CD4-positive, alpha-beta T cell treated with Interleukin-15 for 1 hour (primary cell): ENCODE data around the gene MTRR.
A peak's percentile ranks its signal among the peaks of the same experiment; 100 is the strongest.

Experiments
- DNase-seq: peaks from one replicate; pipeline ENCODE4 v3.0.0-alpha.2; 2020

Gene MTRR

DNA sequence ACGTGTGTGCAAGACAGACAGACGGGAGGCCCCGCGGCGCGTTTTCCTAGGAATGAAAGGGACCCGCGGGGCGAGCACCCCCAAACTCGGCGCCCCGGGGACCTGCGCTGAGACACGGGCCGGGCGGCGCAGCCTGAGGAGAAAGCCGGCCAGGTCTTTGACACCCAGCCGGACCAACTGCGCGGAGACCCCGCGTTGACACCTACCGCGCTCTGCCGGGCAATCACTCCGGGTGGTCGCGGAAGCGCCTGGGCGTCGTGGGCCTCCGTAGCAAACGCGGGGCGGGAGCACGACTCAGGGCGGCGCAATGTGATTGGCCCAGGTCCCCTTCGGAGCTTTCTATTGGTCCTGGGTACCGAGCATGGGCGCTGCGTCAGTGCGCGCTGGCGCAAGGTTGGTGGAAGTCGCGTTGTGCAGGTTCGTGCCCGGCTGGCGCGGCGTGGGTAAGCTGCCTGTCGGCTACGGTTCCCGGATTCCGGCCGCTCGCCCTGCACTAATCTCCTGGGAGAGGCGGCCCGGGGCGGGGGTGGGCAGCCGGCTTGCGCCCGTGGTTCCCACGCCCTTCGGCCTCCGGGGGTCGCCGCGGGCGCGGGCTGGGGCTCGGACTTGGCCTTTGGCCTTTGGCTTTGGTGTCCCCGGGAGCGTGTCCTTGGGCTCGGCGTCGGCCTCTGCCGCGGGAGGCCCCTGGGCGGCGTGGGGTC lies at the start of gene MTRR, which contains the start of gene FASTKD3:
Gene MTRR, plus strand, starts transcription at position 376 of the 701 bp plus-strand sequence. CDS start 1,647 bp downstream, outside the sequence.
Gene FASTKD3, minus strand, starts transcription at position 259 of the 701 bp plus-strand sequence. CDS start 948 bp downstream, outside the sequence.
- peak; percentile 89 for DNase-seq

DNA sequence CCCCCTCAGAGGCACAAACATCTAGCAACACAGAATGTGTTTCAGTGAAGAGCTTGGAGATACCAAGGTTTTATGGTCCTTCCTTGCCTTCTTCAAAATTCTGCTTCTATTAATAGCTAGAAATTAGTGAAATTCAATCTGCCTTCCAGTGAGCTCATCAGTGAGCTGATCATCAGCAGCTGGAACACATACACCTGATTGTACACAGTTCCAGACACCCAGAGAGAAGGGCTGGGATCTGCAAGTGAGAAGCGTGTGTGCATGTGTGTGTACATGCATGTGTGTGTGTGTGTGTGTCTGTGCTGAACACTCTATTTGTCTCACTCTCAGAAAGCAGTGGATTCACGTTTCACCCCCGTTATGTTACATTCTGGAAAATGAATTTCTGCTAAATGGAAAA lies 46.5 kb upstream of the MTRR start:
- no peak for DNase-seq

DNA sequence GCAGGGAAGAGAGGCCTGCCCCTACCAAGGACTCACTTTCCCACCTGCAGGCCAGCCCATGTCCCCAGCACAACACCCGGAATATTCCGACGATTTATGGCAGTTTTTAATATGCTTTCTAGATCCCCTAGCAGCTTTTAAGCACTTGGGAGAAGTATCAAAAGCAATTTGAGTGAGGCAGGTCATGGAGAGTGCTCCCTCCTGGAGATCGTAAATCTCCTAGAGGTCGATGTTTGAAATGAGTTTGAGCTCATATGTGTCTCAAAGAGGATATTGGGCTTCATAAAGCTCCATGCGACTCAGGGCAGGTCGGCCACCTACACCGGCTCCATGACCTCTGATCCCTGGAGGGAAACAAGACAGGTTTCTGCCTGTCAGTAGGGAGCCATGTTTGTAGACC lies 45.4 kb upstream of the MTRR start:
- no peak for DNase-seq

DNA sequence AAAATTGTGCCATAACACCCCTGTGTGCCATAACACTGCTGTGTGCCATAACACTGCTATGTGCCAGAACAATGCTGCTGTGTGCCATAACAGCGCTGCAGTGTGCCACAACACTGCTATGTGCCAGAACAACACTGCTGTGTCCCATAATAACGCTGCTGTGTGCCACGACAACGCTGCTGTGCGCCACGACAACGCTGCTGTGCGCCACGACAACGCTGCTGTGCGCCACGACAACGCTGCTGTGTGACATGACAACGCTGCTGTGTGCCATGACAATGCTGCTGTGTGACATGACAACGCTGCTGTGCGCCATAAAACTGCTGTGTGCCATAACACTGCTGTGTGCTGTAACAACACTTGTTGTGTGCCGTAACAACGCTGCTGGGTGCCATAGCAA lies 44.0 kb upstream of the MTRR start:
- DNase-seq, result no peak

DNA sequence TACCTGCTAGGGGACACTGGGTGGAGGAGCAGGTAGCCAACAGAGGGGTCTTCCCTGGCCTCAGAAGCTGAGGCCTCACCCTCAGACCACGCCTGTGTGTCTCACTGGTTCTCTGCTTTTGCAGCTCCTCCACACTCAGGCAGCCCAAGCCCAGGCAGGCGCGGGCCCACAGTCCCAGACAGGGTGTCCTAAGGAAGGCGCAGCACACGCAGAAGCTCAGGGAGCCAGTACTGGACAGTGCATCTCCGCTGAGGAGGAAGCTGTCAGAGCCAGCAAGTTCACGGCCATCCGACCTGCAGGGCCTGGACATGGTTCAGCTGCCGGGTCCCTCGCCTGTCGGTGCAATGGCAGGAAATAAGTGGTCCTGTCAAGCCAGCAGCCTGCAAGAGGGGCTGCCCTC lies 43.3 kb upstream of the MTRR start:
- no peak for DNase-seq

DNA sequence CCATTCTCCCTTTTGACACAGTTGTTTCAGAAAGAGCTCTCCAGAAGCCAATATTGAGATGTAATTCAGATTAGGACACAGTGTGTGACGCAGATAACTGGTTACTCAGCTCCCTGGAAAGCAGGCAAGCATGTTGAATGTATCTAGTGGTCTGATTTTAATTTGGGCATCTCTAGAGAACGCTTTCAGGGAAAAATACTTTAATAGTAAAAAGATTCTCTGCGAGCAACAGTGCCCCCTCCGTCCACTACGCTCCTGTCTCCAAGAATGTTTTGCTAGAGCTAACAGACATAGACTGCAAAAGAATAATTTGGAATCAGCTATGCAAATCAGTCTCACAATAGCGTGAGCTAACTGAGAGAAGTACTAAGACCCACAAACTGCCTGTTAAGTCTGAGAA lies 41.3 kb upstream of the MTRR start:
- no peak for DNase-seq

DNA sequence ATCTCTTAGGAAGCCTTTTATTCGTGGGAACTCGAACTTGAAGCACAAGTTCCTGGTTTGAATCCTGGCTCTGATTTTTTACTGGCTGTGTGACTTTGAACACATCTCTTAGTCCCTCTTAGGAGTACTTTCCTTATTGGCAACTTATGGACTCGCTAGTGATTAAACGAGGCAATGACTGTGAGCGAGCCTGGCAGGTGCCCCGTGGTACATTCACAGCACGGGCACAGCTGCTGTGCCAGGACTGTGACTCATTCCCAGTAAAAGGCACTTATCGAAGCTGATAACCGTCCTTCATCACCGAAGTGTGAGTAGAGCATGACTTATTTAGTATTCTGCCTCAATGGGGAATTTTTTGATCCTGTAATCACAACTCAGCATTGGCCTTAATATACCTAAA lies 40.7 kb upstream of the MTRR start:
- no peak for DNase-seq

DNA sequence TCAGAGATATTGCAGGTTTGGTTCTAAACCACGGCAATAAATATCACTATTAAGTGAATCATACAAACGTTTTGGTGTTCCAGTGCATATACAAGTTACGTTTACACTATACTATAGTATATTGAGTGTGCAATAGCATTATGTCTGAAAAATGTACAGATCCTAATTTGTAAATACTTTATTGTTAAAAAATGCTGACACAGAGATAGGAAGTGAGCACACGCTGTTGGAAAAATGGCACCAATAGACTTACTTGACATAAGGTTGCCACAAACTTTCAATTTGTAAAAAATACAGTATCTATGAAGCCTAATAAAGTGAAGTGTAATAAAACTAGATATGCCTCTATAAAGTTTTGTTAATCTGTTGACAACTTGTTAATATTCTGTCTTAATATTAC lies 34.0 kb upstream of the MTRR start:
- DNase-seq, result no peak

DNA sequence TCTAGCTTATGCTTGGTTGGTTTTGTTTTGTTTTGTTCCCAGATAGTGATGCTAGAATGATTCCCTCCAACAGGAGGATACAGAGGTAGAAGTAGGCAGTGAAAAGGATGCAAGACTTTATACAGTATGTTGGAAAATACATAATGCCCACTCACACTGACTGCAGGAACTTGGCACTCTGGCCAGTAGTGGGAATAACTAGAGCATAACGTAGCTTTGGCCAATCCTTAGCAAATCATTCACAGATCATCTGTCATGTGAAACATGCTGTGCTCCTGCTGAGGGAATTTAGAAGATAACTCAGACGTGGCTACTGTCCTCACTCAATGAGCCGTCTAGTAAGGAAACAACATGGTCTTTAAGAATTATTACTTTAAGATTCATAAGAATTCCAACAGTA lies 31.5 kb upstream of the MTRR start:
- no peak for DNase-seq

DNA sequence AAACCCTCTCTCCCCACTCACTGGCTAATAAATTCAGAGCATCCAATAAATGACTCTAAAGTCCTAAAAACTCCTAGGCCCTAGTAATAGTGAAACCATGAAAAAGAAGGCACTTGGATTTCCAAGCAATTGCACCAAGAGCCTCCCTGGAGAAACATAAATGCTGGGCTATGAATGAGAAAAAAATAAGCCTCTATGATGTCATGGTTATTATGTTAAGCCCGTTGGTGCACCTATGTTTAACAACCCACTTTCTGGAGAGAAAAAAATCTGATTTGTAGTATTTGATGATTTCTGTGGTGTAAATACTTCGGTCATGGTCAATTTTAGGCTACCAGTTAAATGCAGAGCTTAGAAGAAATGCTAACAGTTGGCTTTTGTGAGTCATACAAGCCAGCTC lies 26.4 kb upstream of the MTRR start:
- no peak for DNase-seq

DNA sequence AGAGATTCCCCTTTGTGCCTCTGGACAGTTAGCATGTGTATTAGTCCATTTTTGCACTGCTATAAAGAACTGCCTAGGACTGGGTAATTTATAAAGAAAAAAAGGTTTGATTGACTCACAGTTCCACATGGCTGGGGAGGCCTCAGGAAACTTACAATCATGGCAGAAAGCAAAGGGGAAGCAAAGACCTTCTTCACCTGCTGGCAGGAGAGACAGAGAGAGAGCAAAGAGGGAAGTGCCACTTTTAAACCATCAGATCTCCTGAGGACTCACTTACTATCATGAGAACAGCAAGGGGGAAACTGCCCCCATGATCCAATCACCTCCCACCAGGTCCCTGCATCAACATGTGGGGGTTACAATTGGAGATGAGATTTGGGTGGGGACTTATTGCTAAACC lies 24.0 kb upstream of the MTRR start:
- DNase-seq, result no peak

DNA sequence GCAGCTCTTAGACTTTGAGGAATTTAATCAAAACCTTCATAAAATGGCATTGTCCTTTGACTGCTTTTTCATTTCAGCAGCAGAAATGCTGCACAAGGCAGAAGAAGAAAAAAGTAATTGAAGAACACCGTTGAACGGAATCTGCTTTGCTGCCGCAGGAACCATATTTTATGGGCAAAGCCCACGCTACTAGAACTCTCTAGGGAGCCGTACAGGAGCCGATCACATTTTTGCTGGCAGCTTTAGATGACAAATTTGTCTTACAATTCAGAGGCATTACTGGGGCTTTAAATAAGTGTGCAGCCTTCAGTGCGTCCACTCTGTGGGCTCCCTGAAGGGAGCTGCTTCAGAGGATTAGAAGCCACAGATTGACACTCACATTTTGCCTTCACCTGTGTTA lies 23.4 kb upstream of the MTRR start:
- DNase-seq, result no peak

DNA sequence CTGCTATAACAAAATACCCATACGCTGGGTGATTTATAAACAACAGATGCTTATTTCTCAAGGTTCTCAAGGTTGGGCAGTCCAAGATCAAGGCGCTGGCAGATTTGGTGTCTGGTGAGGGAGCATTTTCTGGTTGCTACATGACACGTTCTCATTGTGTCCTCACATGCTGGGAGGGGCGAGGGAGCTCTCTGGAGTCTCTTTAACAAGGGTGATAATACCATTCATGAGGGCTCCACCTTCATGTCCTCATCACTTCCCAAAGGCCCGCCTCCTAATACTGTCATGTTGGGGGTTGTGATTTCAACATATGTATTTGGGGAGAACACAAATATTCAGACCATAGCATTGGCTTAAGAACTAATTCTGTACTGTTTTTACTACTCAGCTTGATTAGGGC lies 22.6 kb upstream of the MTRR start:
- no peak for DNase-seq

DNA sequence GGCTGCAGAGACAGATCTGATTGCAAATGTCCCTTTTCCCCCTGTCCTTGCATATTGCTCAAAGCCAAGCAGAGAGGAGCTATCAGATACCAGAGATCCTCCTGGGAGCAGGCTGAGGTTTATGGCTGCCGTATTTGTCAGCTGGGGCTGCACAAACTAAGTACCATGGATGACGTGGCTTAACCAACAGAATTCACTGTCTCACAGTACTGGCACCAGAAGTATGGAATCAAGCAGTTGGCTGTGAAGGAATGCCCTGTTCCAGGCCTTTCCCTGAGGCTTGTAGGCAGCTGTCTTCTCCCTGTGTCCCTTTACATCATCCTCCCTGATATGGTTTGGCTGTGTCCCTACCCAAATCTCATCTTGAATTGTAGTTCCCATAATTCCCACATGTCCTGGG lies 20.7 kb upstream of the MTRR start:
- no peak for DNase-seq

DNA sequence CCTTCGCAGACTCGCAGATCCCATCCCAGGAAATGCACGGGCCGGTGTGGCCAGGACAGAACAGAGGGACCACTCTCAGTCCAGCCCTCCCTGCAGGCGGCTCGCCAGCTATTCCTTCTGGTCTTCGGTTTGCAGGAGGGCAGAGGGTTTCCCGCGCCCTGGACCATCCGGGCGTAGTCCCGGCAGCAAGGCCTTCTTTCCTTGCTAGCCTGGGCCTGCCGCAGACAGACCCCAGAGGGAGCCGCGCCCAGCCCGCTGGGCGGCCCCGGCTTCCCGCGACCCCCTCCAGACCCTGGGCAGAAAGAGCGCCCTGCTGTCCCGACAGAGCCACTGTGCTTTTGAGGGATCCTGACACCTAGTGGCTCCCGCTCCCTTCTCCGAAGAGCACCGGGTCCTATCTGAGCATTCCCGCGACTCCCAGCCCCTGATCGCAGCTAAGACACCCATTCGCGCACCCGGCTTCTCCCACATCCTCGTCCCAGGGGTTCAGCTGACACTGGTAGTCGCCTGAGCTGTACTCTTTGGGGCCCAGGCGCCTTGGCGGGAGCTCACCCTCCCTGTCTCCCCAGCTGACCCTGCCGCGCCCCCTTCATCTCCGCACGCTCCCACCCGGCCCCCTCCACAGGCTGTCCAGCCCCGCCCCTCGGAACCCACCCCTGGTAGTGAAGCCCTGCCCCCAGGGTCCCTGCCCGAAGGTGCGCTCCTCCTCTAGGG lies 19.1 kb upstream of the MTRR start:
- DNase-seq, result no peak

DNA sequence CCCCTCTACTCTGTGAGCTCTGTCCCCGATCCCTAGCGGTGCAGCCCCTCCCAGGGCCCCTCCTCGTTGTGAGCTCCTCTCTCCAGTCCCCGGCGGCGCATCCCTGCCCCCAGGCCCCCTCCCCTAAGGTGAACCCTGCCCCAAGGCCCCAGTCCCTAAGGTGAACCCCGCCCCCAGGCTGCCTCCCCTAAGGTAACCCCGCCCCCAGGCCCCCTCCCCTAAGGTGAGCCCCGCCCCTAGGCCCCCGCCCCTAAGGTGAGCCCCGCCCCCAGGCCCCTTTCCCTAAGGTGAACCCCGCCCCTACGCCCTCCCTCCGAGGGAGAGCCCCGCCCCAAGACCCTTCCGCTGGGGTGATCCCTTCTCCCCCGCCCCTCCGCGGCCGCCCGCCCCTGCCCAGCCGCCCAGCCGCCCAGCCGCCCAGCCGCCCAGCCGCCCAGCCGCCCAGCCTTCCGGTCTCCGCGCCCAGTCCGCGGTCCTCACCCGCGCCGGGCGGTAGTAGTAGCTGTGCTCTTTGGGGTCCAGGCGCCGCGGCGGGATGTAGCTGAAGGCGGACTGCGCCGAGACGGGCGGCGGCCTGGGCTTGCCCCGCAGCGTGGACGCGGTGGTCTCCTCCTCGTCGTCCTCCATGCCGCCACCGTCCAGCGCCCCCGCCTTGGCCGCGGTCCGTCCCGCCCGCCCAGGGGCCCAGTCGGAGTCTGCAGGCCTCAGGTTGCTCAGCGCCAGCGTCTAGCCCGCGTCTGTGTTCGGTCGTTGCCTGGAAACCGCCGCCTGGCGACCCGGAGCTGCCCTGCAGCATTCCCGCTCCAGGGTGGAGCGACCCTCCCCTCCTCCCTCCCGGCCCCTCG lies 18.3 kb upstream of the MTRR start, which contains the start of gene CFAP90:
Gene CFAP90, minus strand, starts transcription at position 739 of the 845 bp plus-strand sequence. Its CDS starts 112 bp downstream, at position 627.
- DNase-seq, result no peak

DNA sequence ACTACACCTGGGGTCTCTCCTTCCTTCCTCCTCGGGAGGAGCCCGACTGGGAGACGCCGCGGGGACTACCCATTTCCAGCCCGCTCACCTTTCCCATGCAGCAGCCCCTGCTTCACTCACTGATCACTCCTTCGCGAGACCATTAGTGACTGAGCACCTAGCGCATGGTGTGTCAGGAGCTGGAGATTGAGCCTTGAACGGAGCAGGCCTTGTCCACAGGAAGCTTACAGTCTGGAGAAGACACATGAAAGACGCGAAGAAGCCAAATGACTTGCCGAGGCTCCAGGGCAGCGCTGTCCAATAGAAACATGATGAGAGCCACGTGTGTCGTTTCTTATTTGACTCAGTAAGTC lies 17.7 kb upstream of the MTRR start:
- DNase-seq, result no peak

DNA sequence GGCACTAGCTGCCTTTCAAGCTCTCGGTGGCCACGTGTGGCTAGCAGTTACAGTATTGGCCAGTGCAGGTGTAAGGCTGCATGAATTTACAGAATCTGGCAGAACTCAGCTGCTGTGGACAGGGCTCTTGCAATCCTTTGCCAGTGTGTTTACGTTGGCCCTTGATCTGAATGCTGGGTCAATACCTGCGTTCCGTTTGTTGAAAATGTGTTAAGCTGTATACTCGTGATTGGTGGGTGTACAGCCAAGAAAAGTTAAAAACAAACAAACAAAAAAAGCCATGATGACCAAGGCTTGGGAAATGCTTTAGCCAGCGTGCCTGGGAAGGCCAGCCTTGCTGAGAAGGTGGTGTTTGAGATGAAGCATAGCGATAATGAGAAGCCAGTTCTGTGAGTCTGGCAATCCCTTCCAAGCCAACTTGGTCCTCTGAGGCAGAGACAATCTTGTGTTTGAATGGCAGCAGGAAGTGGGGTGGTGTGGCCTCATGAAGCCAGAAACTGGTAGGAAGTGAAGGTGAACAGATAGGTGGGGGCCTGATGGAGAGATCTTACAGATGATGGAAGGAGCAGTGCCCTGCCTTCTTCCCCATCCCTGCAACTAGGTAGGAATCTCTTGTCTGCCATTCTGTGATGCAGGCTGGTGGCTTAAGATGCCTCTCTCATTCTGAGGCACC lies 17.2 kb upstream of the MTRR start:
- DNase-seq, result no peak

DNA sequence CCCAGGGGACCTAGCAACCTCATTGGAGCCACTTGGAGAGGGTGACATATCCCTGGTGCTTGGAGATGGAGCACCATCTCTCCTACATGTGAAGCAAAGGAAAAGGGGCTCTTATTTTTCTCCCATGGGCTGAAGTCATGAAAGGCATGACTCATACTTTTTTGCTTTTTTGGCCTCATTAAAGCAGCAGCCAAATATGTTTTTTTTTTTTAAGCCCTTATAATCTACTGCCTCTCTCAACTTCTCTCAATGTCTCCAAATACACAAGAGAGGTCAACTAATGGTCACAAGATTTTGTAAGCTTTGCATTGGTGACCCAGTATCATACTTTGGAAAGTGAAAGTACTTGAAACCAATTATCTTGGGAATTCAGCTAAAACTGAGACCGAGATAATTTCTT lies 16.4 kb upstream of the MTRR start:
- DNase-seq, result no peak

DNA sequence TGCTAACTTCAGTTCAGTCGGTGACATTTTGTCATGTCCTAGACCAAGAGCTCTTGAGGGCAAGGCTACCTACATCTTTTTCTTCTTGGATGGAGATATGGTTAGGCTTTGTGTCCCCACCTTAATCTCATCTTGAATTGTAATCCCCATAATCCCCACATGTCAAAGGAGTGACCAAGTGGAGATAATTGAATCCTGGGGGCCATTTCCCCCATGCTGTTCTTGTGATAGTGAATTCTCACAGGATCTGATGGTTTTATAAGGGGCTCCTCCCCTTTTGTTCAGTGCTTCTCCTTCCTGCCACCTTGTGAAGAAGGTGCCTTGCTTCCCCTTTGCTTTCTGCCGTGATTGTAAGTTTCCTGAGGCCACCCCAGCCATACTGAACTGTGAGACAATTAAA lies 16.0 kb upstream of the MTRR start:
- DNase-seq, result no peak

DNA sequence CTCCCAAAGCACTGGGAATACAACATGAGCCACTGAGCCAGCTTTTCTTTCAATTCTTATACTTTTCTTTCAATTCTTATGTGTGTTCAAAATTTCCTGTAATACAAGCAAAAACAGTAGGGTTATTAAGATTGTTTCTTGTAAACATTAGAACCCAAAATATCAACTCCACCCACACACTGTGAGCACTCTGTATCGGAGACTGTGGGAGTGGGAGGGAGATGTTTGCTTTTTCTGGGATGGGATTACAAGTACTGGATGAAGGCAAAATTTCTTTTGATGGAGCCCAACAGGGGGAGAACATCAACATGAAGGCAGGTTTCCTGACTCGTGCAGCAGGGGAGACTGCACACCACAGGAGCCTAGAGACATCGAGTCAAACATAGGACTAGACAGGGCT lies 13.3 kb upstream of the MTRR start:
- DNase-seq, result no peak

DNA sequence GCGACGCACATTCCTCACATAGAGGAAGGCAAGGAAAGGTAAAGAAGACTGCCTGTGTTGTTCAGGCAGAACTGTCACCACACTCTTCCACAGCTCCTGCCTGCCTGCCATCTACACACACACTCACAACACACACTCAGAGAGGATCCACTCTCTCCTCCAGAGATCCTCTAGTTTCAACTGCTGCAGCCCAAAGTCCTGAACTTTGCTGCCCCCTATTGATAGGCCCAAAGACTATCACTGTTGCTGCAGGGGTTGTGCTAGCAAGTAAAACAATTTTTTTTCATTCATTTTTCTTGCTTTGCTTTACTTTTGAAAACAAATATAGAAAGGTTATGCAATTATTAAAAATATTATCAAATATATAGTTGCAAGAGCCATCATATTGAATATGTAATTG lies 12.1 kb upstream of the MTRR start:
- no peak for DNase-seq

DNA sequence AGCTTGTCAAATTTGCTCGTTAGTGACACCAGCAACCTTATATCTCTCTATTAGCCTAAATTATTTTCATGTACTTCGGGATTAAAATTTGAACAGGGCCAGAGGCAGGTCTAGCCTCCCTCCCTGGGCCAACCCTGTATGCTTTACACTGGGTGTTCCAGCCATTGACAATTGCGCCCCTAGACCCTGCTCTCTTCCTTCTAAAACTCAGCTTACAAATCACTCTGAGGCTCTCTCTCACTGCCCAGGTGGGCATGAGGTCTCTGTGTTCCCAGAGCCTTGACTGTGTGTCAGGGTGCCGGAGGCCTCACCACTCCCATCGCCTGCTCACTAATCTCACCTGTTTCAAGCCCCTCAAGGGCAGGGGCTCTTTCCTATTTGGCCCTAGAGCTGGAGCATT lies 11.6 kb upstream of the MTRR start:
- no peak for DNase-seq
